GM23338 (cell line): ENCODE data around the gene TRIML1.

Experiments used
- JUNB ChIP-seq: IDR thresholded peaks from one replicate; pipeline ENCODE4 v1.6.1; 2016; ENCODE audit warnings: antibody characterized with exemption; ENCODE audit not compliant: unreplicated experiment
- POLR2AphosphoS5 ChIP-seq: IDR thresholded peaks from 2 replicates; pipeline ENCODE4 v1.6.1; 2016; ENCODE audit warnings: antibody characterized with exemption, low read depth
- REST ChIP-seq: IDR thresholded peaks from one replicate; pipeline ENCODE4 v1.6.1; 2018; ENCODE audit warnings: antibody characterized with exemption; ENCODE audit not compliant: unreplicated experiment
- STAT1 ChIP-seq: IDR thresholded peaks from one replicate; pipeline ENCODE4 v1.6.1; 2016; ENCODE audit warnings: antibody characterized with exemption; ENCODE audit not compliant: unreplicated experiment
- ZNF114 ChIP-seq: fragments of 250-450 bp; sonication (Bioruptor Pico); IDR thresholded peaks from 2 replicates; pipeline ENCODE4 v1.5.0; 2020; ENCODE audit warnings: mild to moderate bottlenecking, moderate library complexity
- TF ChIP-seq, protein P1 (sequence below), 2 experiments: fragments of 200-600 bp in 1 of 2; sonication (generic) in 1 of 2; conservative IDR thresholded peaks; 2 replicates each; pipeline versions ENCODE4 v1.5.1 to v1.6.1; 2016 to 2017; ENCODE audit warnings: antibody characterized with exemption in 2 of 2, low read depth in 2 of 2, mild to moderate bottlenecking in 2 of 2, moderate library complexity in 1 of 2

GRCh38 chr4:188147176-188147575 lies 7.9 kb downstream of the TRIML1 start:
- TF ChIP-seq, protein P1, sequence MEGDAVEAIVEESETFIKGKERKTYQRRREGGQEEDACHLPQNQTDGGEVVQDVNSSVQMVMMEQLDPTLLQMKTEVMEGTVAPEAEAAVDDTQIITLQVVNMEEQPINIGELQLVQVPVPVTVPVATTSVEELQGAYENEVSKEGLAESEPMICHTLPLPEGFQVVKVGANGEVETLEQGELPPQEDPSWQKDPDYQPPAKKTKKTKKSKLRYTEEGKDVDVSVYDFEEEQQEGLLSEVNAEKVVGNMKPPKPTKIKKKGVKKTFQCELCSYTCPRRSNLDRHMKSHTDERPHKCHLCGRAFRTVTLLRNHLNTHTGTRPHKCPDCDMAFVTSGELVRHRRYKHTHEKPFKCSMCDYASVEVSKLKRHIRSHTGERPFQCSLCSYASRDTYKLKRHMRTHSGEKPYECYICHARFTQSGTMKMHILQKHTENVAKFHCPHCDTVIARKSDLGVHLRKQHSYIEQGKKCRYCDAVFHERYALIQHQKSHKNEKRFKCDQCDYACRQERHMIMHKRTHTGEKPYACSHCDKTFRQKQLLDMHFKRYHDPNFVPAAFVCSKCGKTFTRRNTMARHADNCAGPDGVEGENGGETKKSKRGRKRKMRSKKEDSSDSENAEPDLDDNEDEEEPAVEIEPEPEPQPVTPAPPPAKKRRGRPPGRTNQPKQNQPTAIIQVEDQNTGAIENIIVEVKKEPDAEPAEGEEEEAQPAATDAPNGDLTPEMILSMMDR (conservative IDR thresholded peaks at IDR 0.05; ENCODE audit: low read depth in 2 of 2) = no peak
- no peak for TF ChIP-seq POLR2AphosphoS5
- no peak for TF ChIP-seq STAT1
- no peak for TF ChIP-seq REST
- no peak for TF ChIP-seq JUNB
- no peak for TF ChIP-seq ZNF114 (CRISPR knock-in tag)
